SU-DHL-6 (cell line): ENCODE measurements around the gene WDR7.

Experiments used
- H2AFZ ChIP-seq: fragments of 200-600 bp; sonication (generic); 2 replicates; pipeline ENCODE4 v1.6.1; 2014; ENCODE audit warnings: low read depth, mild to moderate bottlenecking, moderate library complexity, mixed read lengths, antibody characterized with exemption, low read length; ENCODE audit not compliant: severe bottlenecking
- H3F3A ChIP-seq: fragments of 200-600 bp; shearing (Covaris generic); 2 replicates; pipeline ENCODE4 v1.6.0; 2016; ENCODE audit warnings: antibody characterized with exemption, mild to moderate bottlenecking; ENCODE audit not compliant: insufficient read depth
- H3K27ac ChIP-seq: fragments of 200-600 bp; sonication (generic); 2 replicates; pipeline ENCODE4 v1.5.1; 2016; ENCODE audit warnings: low read depth, mild to moderate bottlenecking, low read length, moderate library complexity, mixed read lengths
- H3K27me3 ChIP-seq: fragments of 200-600 bp; sonication (generic), shearing (Covaris generic); 2 replicates; pipeline ENCODE4 v1.6.0; 2014; ENCODE audit warnings: mild to moderate bottlenecking, low read length
- H3K36me3 ChIP-seq: fragments of 200-600 bp; sonication (generic); 2 replicates; pipeline ENCODE4 v1.6.1; 2014; ENCODE audit warnings: mild to moderate bottlenecking, low read length, mixed read lengths
- H3K4me2 ChIP-seq: fragments of 300-600, 200-600 bp; shearing (Covaris generic), sonication (generic); 2 replicates; pipeline ENCODE4 v1.6.0; 2014; ENCODE audit warnings: low read length, low read depth, mild to moderate bottlenecking; ENCODE audit not compliant: poor library complexity, severe bottlenecking
- H3K4me3 ChIP-seq: fragments of 200-600 bp; sonication (generic); 2 replicates; pipeline ENCODE4 v1.5.1; 2014; ENCODE audit warnings: antibody characterized with exemption, low read length, mild to moderate bottlenecking, mixed read lengths; ENCODE audit not compliant: insufficient read depth, poor library complexity, severe bottlenecking
- H3K79me2 ChIP-seq: fragments of 200-600 bp; sonication (generic); 2 replicates; pipeline ENCODE4 v1.6.1; 2014; ENCODE audit warnings: mild to moderate bottlenecking, low read length, moderate library complexity; ENCODE audit not compliant: insufficient read depth
- H3K9ac ChIP-seq: fragments of 200-600 bp; sonication (generic); 2 replicates; pipeline ENCODE4 v1.7.0; 2014; ENCODE audit warnings: mild to moderate bottlenecking, low read length
- H3K9me2 ChIP-seq: fragments of 200-600 bp; sonication (generic); replicated peaks from 2 replicates; pipeline ENCODE4 v1.6.1; 2014; ENCODE audit warnings: low read length; ENCODE audit not compliant: insufficient read depth
- H3K9me3 ChIP-seq: fragments of 200-600 bp; sonication (generic); 2 replicates; pipeline ENCODE4 v1.6.1; 2014; ENCODE audit warnings: low read length, mixed read lengths; ENCODE audit not compliant: insufficient read depth
- H4K20me1 ChIP-seq: fragments of 200-600 bp; sonication (generic); 2 replicates; pipeline ENCODE4 v1.6.1; 2014; ENCODE audit warnings: low read depth, mild to moderate bottlenecking, antibody characterized with exemption, low read length, moderate library complexity, mixed read lengths
- EZH2phosphoT487 ChIP-seq: fragments of 200-600 bp; sonication (generic), shearing (Covaris generic); conservative IDR thresholded peaks from 2 replicates; pipeline ENCODE4 v1.6.1; 2018; ENCODE audit warnings: mild to moderate bottlenecking, antibody characterized with exemption, low read length, moderate library complexity, mixed read lengths
- TF ChIP-seq, protein P1 (sequence below): fragments of 200-600 bp; sonication (generic); IDR thresholded peaks from one replicate; pipeline ENCODE4 v1.5.1; 2017; ENCODE audit warnings: antibody characterized with exemption, mild to moderate bottlenecking, low read length, moderate library complexity; ENCODE audit not compliant: insufficient read depth, poor library complexity, severe bottlenecking

WDR7 gene

DNA sequence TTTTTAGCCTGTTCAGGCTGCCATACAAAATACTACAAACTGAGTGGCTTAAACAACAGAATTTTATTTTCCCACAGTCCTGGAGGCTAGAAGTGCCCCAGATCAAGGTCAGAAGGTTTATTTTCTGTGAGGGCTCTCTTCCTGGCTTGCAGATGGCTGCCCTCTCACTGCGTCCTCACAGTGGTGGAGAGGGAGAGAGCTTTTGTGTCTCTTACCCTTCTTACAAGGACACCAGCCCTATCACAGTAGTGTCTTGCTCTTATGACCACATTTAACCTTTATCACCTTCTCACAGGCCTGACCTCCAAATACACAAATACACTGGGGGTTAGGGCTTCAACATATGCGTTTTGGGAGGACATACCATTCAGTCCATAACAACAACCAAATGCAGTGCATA is 11.7 kb downstream of the WDR7 start:
- peaks cover 38% of the 10 kb centered on the region for H3K79me2 ChIP-seq
- no peaks in the 10 kb centered on the region for H3K27me3 ChIP-seq
- H4K20me1 ChIP-seq = peaks cover 23% of the 10 kb centered on the region; the same call in 1 of the 2 replicates
- TF ChIP-seq, protein P1, sequence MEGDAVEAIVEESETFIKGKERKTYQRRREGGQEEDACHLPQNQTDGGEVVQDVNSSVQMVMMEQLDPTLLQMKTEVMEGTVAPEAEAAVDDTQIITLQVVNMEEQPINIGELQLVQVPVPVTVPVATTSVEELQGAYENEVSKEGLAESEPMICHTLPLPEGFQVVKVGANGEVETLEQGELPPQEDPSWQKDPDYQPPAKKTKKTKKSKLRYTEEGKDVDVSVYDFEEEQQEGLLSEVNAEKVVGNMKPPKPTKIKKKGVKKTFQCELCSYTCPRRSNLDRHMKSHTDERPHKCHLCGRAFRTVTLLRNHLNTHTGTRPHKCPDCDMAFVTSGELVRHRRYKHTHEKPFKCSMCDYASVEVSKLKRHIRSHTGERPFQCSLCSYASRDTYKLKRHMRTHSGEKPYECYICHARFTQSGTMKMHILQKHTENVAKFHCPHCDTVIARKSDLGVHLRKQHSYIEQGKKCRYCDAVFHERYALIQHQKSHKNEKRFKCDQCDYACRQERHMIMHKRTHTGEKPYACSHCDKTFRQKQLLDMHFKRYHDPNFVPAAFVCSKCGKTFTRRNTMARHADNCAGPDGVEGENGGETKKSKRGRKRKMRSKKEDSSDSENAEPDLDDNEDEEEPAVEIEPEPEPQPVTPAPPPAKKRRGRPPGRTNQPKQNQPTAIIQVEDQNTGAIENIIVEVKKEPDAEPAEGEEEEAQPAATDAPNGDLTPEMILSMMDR = no peak
- no peak for TF ChIP-seq EZH2phosphoT487
- H3K27ac ChIP-seq = no peak overlapping the region
- no peaks in the 10 kb centered on the region for H3K9me2 ChIP-seq
- no peak overlapping the region for H3K4me3 ChIP-seq
- 0 out of 2 replicates have a peak, but pooled peaks cover 2% of the 10 kb centered on the region for H3K36me3 ChIP-seq
- H3K9ac ChIP-seq = no peak overlapping the region
- no peak overlapping the region for H2AFZ ChIP-seq
- no peak overlapping the region for H3K4me2 ChIP-seq
- H3F3A ChIP-seq = no peaks in the 10 kb centered on the region
- no peaks in the 10 kb centered on the region for H3K9me3 ChIP-seq

DNA sequence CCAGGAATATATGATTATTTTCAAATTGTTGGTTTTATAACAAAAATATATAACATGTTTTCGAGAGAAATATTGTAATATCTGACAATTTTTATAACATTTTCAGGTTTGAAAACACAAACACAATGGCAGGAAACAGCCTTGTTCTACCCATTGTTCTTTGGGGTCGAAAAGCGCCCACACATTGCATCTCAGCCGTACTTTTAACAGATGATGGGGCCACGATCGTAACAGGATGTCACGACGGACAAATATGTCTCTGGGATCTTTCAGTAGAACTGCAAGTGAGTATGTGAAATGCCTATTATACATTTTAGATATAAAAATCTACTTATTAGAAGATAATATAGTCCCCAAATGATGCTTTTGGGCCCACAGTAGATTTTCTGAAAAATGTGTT is 21.2 kb downstream of the WDR7 start:
- no peak overlapping the region for H3K27ac ChIP-seq
- H3K9me2 ChIP-seq = no peaks in the 10 kb centered on the region
- H3K9ac ChIP-seq = no peak overlapping the region
- no peaks in the 10 kb centered on the region for H3K9me3 ChIP-seq
- peaks cover 23% of the 10 kb centered on the region; the same call in 1 of the 2 replicates for H4K20me1 ChIP-seq
- no peaks in the 10 kb centered on the region for H3K36me3 ChIP-seq
- no peak overlapping the region for H3K4me2 ChIP-seq
- no peak for TF ChIP-seq EZH2phosphoT487
- TF ChIP-seq, protein P1 = no peak
- H2AFZ ChIP-seq = no peak overlapping the region
- H3F3A ChIP-seq = peaks cover 3% of the 10 kb centered on the region; the same call in 1 of the 2 replicates
- H3K79me2 ChIP-seq = peaks cover 25% of the 10 kb centered on the region
- H3K27me3 ChIP-seq = no peaks in the 10 kb centered on the region
- no peak overlapping the region for H3K4me3 ChIP-seq

- Histone ChIP-seq H3K79me2 (peaks cover 20% of the 10 kb centered on the region; the same call in 1 of the 2 replicates), H2AFZ (no peak overlapping the region), H3K4me2 (no peak overlapping the region), H3F3A (peaks cover 3% of the 10 kb centered on the region; the same call in 1 of the 2 replicates), H3K27me3 (no peaks in the 10 kb centered on the region), H3K36me3 (no peaks in the 10 kb centered on the region), H3K9ac (no peak overlapping the region), H3K4me3 (no peak overlapping the region), H3K9me2 (no peaks in the 10 kb centered on the region), H3K27ac (no peak overlapping the region), H3K9me3 (no peaks in the 10 kb centered on the region), H4K20me1 (peaks cover 19% of the 10 kb centered on the region; the same call in 1 of the 2 replicates)
- TF ChIP-seq, protein P1 = no peak
- no peak for TF ChIP-seq EZH2phosphoT487
Observed at GRCh38 chr18:56672981-56673380, 21.8 kb downstream of the WDR7 start.
